WTC11 (cell line): ENCODE results near the gene ZNF740.

Experiments used
- CTCF ChIP-seq: fragments of 200-600 bp; IDR thresholded peaks from 2 replicates; pipeline ENCODE4 v1.8.0; 2022; ENCODE audit warnings: antibody characterized with exemption
- FOXP4 ChIP-seq: sonication (generic); formaldehyde crosslinking; IDR thresholded peaks from 2 replicates; pipeline ENCODE4 v1.8.0; 2022; ENCODE audit warnings: mild to moderate bottlenecking, missing genetic modification reagents
- MAX ChIP-seq: sonication (generic); formaldehyde crosslinking; IDR thresholded peaks from 2 replicates; pipeline ENCODE4 v1.8.0; 2022; ENCODE audit warnings: mild to moderate bottlenecking, missing genetic modification reagents
- SP1 ChIP-seq: sonication (generic); formaldehyde crosslinking; conservative IDR thresholded peaks from 2 replicates; pipeline ENCODE4 v1.8.1; 2022; ENCODE audit warnings: missing genetic modification reagents
- STAT6 ChIP-seq: sonication (generic); formaldehyde crosslinking; conservative IDR thresholded peaks from 2 replicates; pipeline ENCODE4 v1.8.1; 2023; ENCODE audit warnings: mild to moderate bottlenecking, low read depth, missing genetic modification reagents, moderate library complexity
- USF2 ChIP-seq: sonication (generic); formaldehyde crosslinking; IDR thresholded peaks from 2 replicates; pipeline ENCODE4 v1.8.1; 2023; ENCODE audit warnings: mild to moderate bottlenecking, missing genetic modification reagents, moderate library complexity
- ZBTB21 ChIP-seq: sonication (generic); formaldehyde crosslinking; IDR thresholded peaks from 2 replicates; pipeline ENCODE4 v1.8.1; 2023; ENCODE audit warnings: mild to moderate bottlenecking, missing genetic modification reagents, borderline replicate concordance
- ZNF121 ChIP-seq: sonication (generic); formaldehyde crosslinking; IDR thresholded peaks from 2 replicates; pipeline ENCODE4 v1.8.0; 2023; ENCODE audit warnings: missing genetic modification reagents
- ZNF263 ChIP-seq: sonication (generic); formaldehyde crosslinking; IDR thresholded peaks from 2 replicates; pipeline ENCODE4 v1.8.1; 2022; ENCODE audit warnings: low read depth, mild to moderate bottlenecking, moderate library complexity, missing genetic modification reagents

- TF ChIP-seq CTCF = no peak
- no peak for TF ChIP-seq FOXP4 (CRISPR knock-in tag)
- no peak for TF ChIP-seq ZBTB21
- TF ChIP-seq SP1 (CRISPR knock-in tag) = no peak
- no peak for TF ChIP-seq ZNF263 (CRISPR knock-in tag)
- TF ChIP-seq MAX (CRISPR knock-in tag) = no peak
- TF ChIP-seq STAT6 (CRISPR knock-in tag) = no peak
- TF ChIP-seq USF2 = no peak
- no peak for TF ChIP-seq ZNF121
These were observed 1.4 kb downstream of the ZNF740 start for GRCh38 chr12:53181935-53182334.
